Progenitor cell of endocrine pancreas (in vitro differentiated cells): Measurements from ENCODE around the gene RAB12. TPM values are rescaled to one million over a fixed set of nuclear protein-coding genes. Genes with fewer than 3 reads are reported as not detected.

Source experiments
- DNase-seq: peaks from one replicate; pipeline ENCODE4 v3.0.0; 2021; ENCODE audit warnings: low spot score; ENCODE audit not compliant: unreplicated experiment
- H3K27ac Mint-ChIP-seq: 2 replicates; pipeline ENCODE4 v1.8.0; 2021; ENCODE audit warnings: mild to moderate bottlenecking, moderate library complexity, mixed read lengths
- H3K27me3 Mint-ChIP-seq: 2 replicates; pipeline ENCODE4 v1.8.0; 2021; ENCODE audit warnings: mixed read lengths
- H3K36me3 Mint-ChIP-seq: 2 replicates; pipeline ENCODE4 v1.8.0; 2022; ENCODE audit warnings: mixed read lengths; ENCODE audit not compliant: insufficient read depth
- H3K4me1 Mint-ChIP-seq: 2 replicates; pipeline ENCODE4 v1.8.0; 2021; ENCODE audit warnings: low read depth, mixed read lengths
- H3K4me3 Mint-ChIP-seq: 2 replicates; pipeline ENCODE4 v1.8.0; 2021; ENCODE audit warnings: low read depth, mild to moderate bottlenecking, moderate library complexity, mixed read lengths
- H3K9me3 Mint-ChIP-seq: 2 replicates; pipeline ENCODE4 v1.8.0; 2021; ENCODE audit warnings: low read depth, mixed read lengths
- CTCF ChIP-seq: fragments of 200-600 bp; sonication (generic); IDR thresholded peaks from one replicate; pipeline ENCODE4 v1.5.0; 2021; ENCODE audit warnings: antibody characterized with exemption, mild to moderate bottlenecking; ENCODE audit not compliant: unreplicated experiment
- total RNA-seq: library from RNA; stranded (reverse); gene quantifications from 2 replicates; pipeline ENCODE4 v1.2.1, GENCODE V29; 2021

Gene RAB12
- total RNA-seq, 1 donor from 2014 or later, result 15.4 TPM

- no peak for DNase-seq
- H3K4me1 Mint-ChIP-seq, result no peaks in the 10 kb centered on the region
- H3K36me3 Mint-ChIP-seq, result no peaks in the 10 kb centered on the region
- peak overlapping the region; percentile 79 for H3K27ac Mint-ChIP-seq
- TF ChIP-seq CTCF, result no peak
- no peaks in the 10 kb centered on the region for H3K9me3 Mint-ChIP-seq
- peaks cover 11% of the 10 kb centered on the region for H3K27me3 Mint-ChIP-seq
- H3K4me3 Mint-ChIP-seq, result no peak overlapping the region
These were observed 76.1 kb downstream of the RAB12 start for GRCh38 chr18:8685141-8685913.

- H3K9me3 Mint-ChIP-seq, result no peaks in the 10 kb centered on the region
- H3K4me1 Mint-ChIP-seq, result no peaks in the 10 kb centered on the region
- TF ChIP-seq CTCF, result no peak
- no peak overlapping the region for H3K4me3 Mint-ChIP-seq
- H3K36me3 Mint-ChIP-seq, result no peaks in the 10 kb centered on the region
- no peak for DNase-seq
- peak overlapping the region; percentile 24 for H3K27ac Mint-ChIP-seq
- H3K27me3 Mint-ChIP-seq, result peaks cover 11% of the 10 kb centered on the region
These were observed 76.6 kb downstream of the RAB12 start for GRCh38 chr18:8685914-8686216.

GRCh38 chr18:8686611-8687010 lies 77.4 kb downstream of the RAB12 start:
- no peak overlapping the region for H3K27ac Mint-ChIP-seq
- H3K27me3 Mint-ChIP-seq, result peaks cover 11% of the 10 kb centered on the region
- no peak overlapping the region for H3K4me3 Mint-ChIP-seq
- no peaks in the 10 kb centered on the region for H3K36me3 Mint-ChIP-seq
- no peak for TF ChIP-seq CTCF
- H3K9me3 Mint-ChIP-seq, result no peaks in the 10 kb centered on the region
- H3K4me1 Mint-ChIP-seq, result no peaks in the 10 kb centered on the region
- no peak for DNase-seq

GRCh38 chr18:8688216-8688800 lies 79.1 kb downstream of the RAB12 start:
- Mint-ChIP-seq H3K27ac (no peak overlapping the region), H3K36me3 (no peaks in the 10 kb centered on the region), H3K9me3 (no peaks in the 10 kb centered on the region), H3K4me3 (no peak overlapping the region), H3K27me3 (peaks cover 11% of the 10 kb centered on the region), H3K4me1 (no peaks in the 10 kb centered on the region)
- TF ChIP-seq CTCF, result no peak
- no peak for DNase-seq

GRCh38 chr18:8688816-8689215 lies 79.6 kb downstream of the RAB12 start:
- Mint-ChIP-seq H3K27ac (no peak overlapping the region), H3K4me3 (no peak overlapping the region), H3K4me1 (no peaks in the 10 kb centered on the region), H3K27me3 (peaks cover 11% of the 10 kb centered on the region), H3K36me3 (no peaks in the 10 kb centered on the region), H3K9me3 (no peaks in the 10 kb centered on the region)
- no peak for TF ChIP-seq CTCF
- no peak for DNase-seq

Other genes starting within 250 kb of the RAB12 start
- gene MTCL1, start 96.1 kb downstream of the RAB12 start, total RNA-seq, result 81.5 and 85.6 TPM in 2 replicates